Ovary (tissue), 3 donors: Measurements from ENCODE around the gene FANCI.
"Not testable (repeated sequence)": the region's sequence is repeated elsewhere in the genome, so short reads cannot be mapped to it uniquely, and the experiment has no call there.

Experiments used
- CTCF ChIP-seq, 3 donors: fragments of 450-650 bp in 2 of 3; fragments of 200-600 bp in 1 of 3; IDR thresholded peaks; one replicate each; pipeline versions ENCODE4 v1.5.1 to v1.8.0; 2016 to 2022; ENCODE audit warnings: antibody characterized with exemption in 3 of 3, mild to moderate bottlenecking in 1 of 3
- EP300 ChIP-seq: sonication (generic); formaldehyde crosslinking; IDR thresholded peaks from one replicate; pipeline ENCODE4 v1.6.1; 2017; ENCODE audit warnings: antibody characterized with exemption
- donor health status: DM: no; HTN: no; CAD: no.

GRCh38 chr15:89277281-89277680 is 33.5 kb downstream of the FANCI start:
- TF ChIP-seq CTCF (IDR thresholded peaks at IDR 0.05); EP300: not testable (repeated sequence)
